HEK293T (cell line): ENCODE measurements around the gene NEGR1.

Experiments
- ARNT ChIP-seq: fragments of 450-650 bp; IDR thresholded peaks from 2 replicates; pipeline ENCODE4 v1.6.1; 2017; ENCODE audit warnings: mild to moderate bottlenecking
- BHLHE40 ChIP-seq: fragments of 450-650 bp; IDR thresholded peaks from 2 replicates; pipeline ENCODE4 v1.6.1; 2016; ENCODE audit warnings: mild to moderate bottlenecking, moderate library complexity, borderline replicate concordance
- CTBP1 ChIP-seq: fragments of 450-650 bp; IDR thresholded peaks from 2 replicates; pipeline ENCODE4 v1.6.1; 2016; ENCODE audit warnings: borderline replicate concordance
- ELF4 ChIP-seq: fragments of 450-650 bp; IDR thresholded peaks from 2 replicates; pipeline ENCODE4 v1.6.1; 2017; ENCODE audit warnings: antibody characterized with exemption
- FOXK2 ChIP-seq: fragments of 450-650 bp; IDR thresholded peaks from 2 replicates; pipeline ENCODE4 v1.6.1; 2016; ENCODE audit warnings: mild to moderate bottlenecking
- NFRKB ChIP-seq: fragments of 450-650 bp; IDR thresholded peaks from 2 replicates; pipeline ENCODE4 v1.6.1; 2016; ENCODE audit warnings: mild to moderate bottlenecking, moderate library complexity

- TF ChIP-seq BHLHE40 (no peak), NFRKB (no peak), CTBP1 (no peak), ARNT (no peak), ELF4 (no peak), FOXK2 (no peak)
Measured at GRCh38 chr1:71465093-71465492, 817.2 kb downstream of the NEGR1 start.
